OCI-M2 (cell line): ENCODE measurements around the gene MBOAT1.
"Not testable (repeated sequence)": the region's sequence is repeated elsewhere in the genome, so short reads cannot be mapped to it uniquely, and the experiment has no call there.

Source experiments
- DNase-seq: peaks from one replicate; lab custom pipeline; 2025; ENCODE audit not compliant: unreplicated experiment; lab: John Stamatoyannopoulos, UW

The MBOAT1 gene

GRCh38 chr6:20172842-20173456 lies 39.3 kb downstream of the MBOAT1 start:
- no peak for DNase-seq

GRCh38 chr6:20170455-20171148 lies 41.7 kb downstream of the MBOAT1 start:
- DNase-seq, result no peak

- no peak for DNase-seq
Observed at GRCh38 chr6:20169786-20170185, 42.5 kb downstream of the MBOAT1 start.

- no peak for DNase-seq
Observed at GRCh38 chr6:20169119-20169557, 43.1 kb downstream of the MBOAT1 start.

GRCh38 chr6:20168690-20169089 lies 43.6 kb downstream of the MBOAT1 start:
- no peak for DNase-seq

- no peak for DNase-seq
Observed at GRCh38 chr6:20167601-20168000, 44.7 kb downstream of the MBOAT1 start.

- DNase-seq, result no peak
Observed at GRCh38 chr6:20166210-20166609, 46.1 kb downstream of the MBOAT1 start.

GRCh38 chr6:20162515-20162914 lies 49.8 kb downstream of the MBOAT1 start:
- DNase-seq, result no peak

- DNase-seq, result no peak
Observed at GRCh38 chr6:20160541-20161283, 51.6 kb downstream of the MBOAT1 start.

GRCh38 chr6:20159781-20160540 lies 52.3 kb downstream of the MBOAT1 start:
- no peak for DNase-seq

- no peak for DNase-seq
Observed at GRCh38 chr6:20159098-20159497, 53.2 kb downstream of the MBOAT1 start.

GRCh38 chr6:20158676-20159075 lies 53.6 kb downstream of the MBOAT1 start:
- no peak for DNase-seq

- DNase-seq, result no peak
Observed at GRCh38 chr6:20156824-20157223, 55.4 kb downstream of the MBOAT1 start.

- DNase-seq, result no peak
Observed at GRCh38 chr6:20154753-20155152, 57.5 kb downstream of the MBOAT1 start.

- DNase-seq, result no peak
Observed at GRCh38 chr6:20153194-20153593, 59.1 kb downstream of the MBOAT1 start.

- no peak for DNase-seq
Observed at GRCh38 chr6:20148433-20148832, 63.8 kb downstream of the MBOAT1 start.

GRCh38 chr6:20147469-20147868 lies 64.8 kb downstream of the MBOAT1 start:
- no peak for DNase-seq

- DNase-seq, result not testable (repeated sequence)
Observed at GRCh38 chr6:20146831-20147230, 65.4 kb downstream of the MBOAT1 start.

GRCh38 chr6:20146291-20146690 lies 66.0 kb downstream of the MBOAT1 start:
- DNase-seq, result no peak

- no peak for DNase-seq
Observed at GRCh38 chr6:20142866-20143265, 69.4 kb downstream of the MBOAT1 start.

- DNase-seq, result no peak
Observed at GRCh38 chr6:20141931-20142330, 70.3 kb downstream of the MBOAT1 start.
